IMR-90 (cell line): Measurements from ENCODE around the gene IGF2R. TPM values are rescaled to one million over a fixed set of nuclear protein-coding genes. Genes with fewer than 3 reads are reported as not detected.

Experiments
- ATAC-seq: fragments of 200-7000 bp; cut with Tn5 transposase; 2 replicates; pipeline ENCODE4 v1.9.1; 2020; ENCODE audit warnings: low read depth, mild to moderate bottlenecking, moderate library complexity
- BruUV-seq: library from RNA; stranded (reverse); fragments of 400-500 nt; replicated peaks from 2 replicates; lab custom pipeline; 2021; lab: Mats Ljungman, UMichigan
- CTCF ChIA-PET: fragments of 300-600 bp; formaldehyde crosslinking; extraction: SDS; loops from one replicate; lab custom pipeline; 2021; ENCODE audit warnings: antibody characterized with exemption; lab: Yijun Ruan, JAX
- POLR2A ChIA-PET: fragments of 300-600 bp; sonication (Branson Sonifier 250); formaldehyde crosslinking; loops from one replicate; lab custom pipeline; 2022; ENCODE audit warnings: antibody characterized with exemption; ENCODE audit not compliant: unreplicated experiment; lab: Charles Lee
- DNase-seq: peaks from one replicate; pipeline ENCODE4 v3.0.0; 2013
- H2AFZ ChIP-seq: replicated peaks from 2 replicates; pipeline ENCODE3; 2013; ENCODE audit warnings: low read length, mild to moderate bottlenecking; ENCODE audit not compliant: poor library complexity
- H2AK5ac ChIP-seq: 2 replicates; pipeline ENCODE4 v1.6.1; 2013; ENCODE audit warnings: low read depth, low read length, inconsistent platforms
- H2AK9ac ChIP-seq: replicated peaks from 2 replicates; pipeline ENCODE3; 2013; ENCODE audit warnings: mild to moderate bottlenecking, low read depth, low read length, moderate library complexity; ENCODE audit not compliant: poor library complexity
- H2BK120ac ChIP-seq: 2 replicates; pipeline ENCODE4 v1.6.1; 2013; ENCODE audit warnings: low read depth, low read length, inconsistent platforms
- H2BK15ac ChIP-seq: 3 replicates; pipeline ENCODE4 v1.6.1; 2013; ENCODE audit warnings: low read depth, low read length, inconsistent platforms
- H2BK20ac ChIP-seq: 2 replicates; pipeline ENCODE4 v1.6.1; 2013; ENCODE audit warnings: low read depth, mild to moderate bottlenecking, inconsistent platforms, low read length, moderate library complexity
- H2BK5ac ChIP-seq: 2 replicates; pipeline ENCODE4 v1.6.1; 2013; ENCODE audit warnings: mild to moderate bottlenecking, low read depth, low read length, inconsistent platforms; ENCODE audit not compliant: poor library complexity, severe bottlenecking
- H3K14ac ChIP-seq: replicated peaks from 2 replicates; pipeline ENCODE4 v1.6.1; 2013; ENCODE audit warnings: low read depth, low read length, inconsistent platforms
- H3K18ac ChIP-seq: 2 replicates; pipeline ENCODE4 v1.6.1; 2013; ENCODE audit warnings: low read depth, low read length, control low read depth
- H3K23ac ChIP-seq: 2 replicates; pipeline ENCODE4 v1.6.1; 2013; ENCODE audit warnings: low read depth, low read length, inconsistent platforms
- H3K27ac ChIP-seq: 2 replicates; pipeline ENCODE4 v1.5.1; 2013; ENCODE audit warnings: mild to moderate bottlenecking, control low read depth, low read length; ENCODE audit not compliant: insufficient read depth
- H3K27me3 ChIP-seq: 2 replicates; pipeline ENCODE4 v1.6.1; 2013; ENCODE audit warnings: low read length; ENCODE audit not compliant: control insufficient read depth, insufficient read depth
- H3K36me3 ChIP-seq: 2 replicates; pipeline ENCODE4 v1.6.1; 2013; ENCODE audit warnings: low read length, mixed read lengths; ENCODE audit not compliant: control insufficient read depth, insufficient read depth
- H3K4ac ChIP-seq: 2 replicates; pipeline ENCODE4 v1.6.1; 2013; ENCODE audit warnings: low read depth, low read length, inconsistent platforms
- H3K4me1 ChIP-seq: 2 replicates; pipeline ENCODE4 v1.6.1; 2013; ENCODE audit warnings: low read length, mixed read lengths; ENCODE audit not compliant: control insufficient read depth, insufficient read depth
- H3K4me2 ChIP-seq: 2 replicates; pipeline ENCODE4 v1.6.1; 2013; ENCODE audit warnings: low read depth, mild to moderate bottlenecking, control low read depth, low read length, moderate library complexity
- H3K4me3 ChIP-seq: 2 replicates; pipeline ENCODE4 v1.5.1; 2013; ENCODE audit warnings: low read depth, mild to moderate bottlenecking, control low read depth, low read length, moderate library complexity; ENCODE audit not compliant: insufficient read depth
- H3K56ac ChIP-seq: 2 replicates; pipeline ENCODE4 v1.6.1; 2013; ENCODE audit warnings: low read length, inconsistent platforms; ENCODE audit not compliant: insufficient read depth; ENCODE audit errors: extremely low read depth
- H3K79me1 ChIP-seq, 2 experiments: 2 replicates each; pipeline ENCODE4 v1.6.1; 2013; ENCODE audit warnings: low read length in 2 of 2, inconsistent platforms in 1 of 2, low read depth in 1 of 2
- H3K9ac ChIP-seq: 2 replicates; pipeline ENCODE4 v1.6.1; 2013; ENCODE audit warnings: low read depth, low read length, control low read depth
- H3K9me1 ChIP-seq: 2 replicates; pipeline ENCODE4 v1.6.1; 2013; ENCODE audit warnings: low read length, inconsistent platforms; ENCODE audit not compliant: insufficient read depth
- H3K9me3 ChIP-seq: 2 replicates; pipeline ENCODE4 v1.6.1; 2013; ENCODE audit warnings: low read length; ENCODE audit not compliant: control insufficient read depth, insufficient read depth
- H4K20me1 ChIP-seq: 2 replicates; pipeline ENCODE4 v1.6.1; 2013; ENCODE audit warnings: low read length, inconsistent platforms; ENCODE audit not compliant: insufficient read depth
- H4K5ac ChIP-seq: 2 replicates; pipeline ENCODE4 v1.6.1; 2013; ENCODE audit warnings: mild to moderate bottlenecking, low read depth, low read length, control low read depth
- H4K8ac ChIP-seq, 2 experiments: 2 replicates each; pipeline ENCODE4 v1.6.1; 2013; ENCODE audit warnings: low read depth in 2 of 2, low read length in 2 of 2, control low read depth in 1 of 2, inconsistent platforms in 1 of 2
- H4K91ac ChIP-seq: 2 replicates; pipeline ENCODE4 v1.6.1; 2013; ENCODE audit warnings: low read depth, low read length, inconsistent platforms; ENCODE audit not compliant: insufficient read depth
- CEBPB ChIP-seq: IDR thresholded peaks from 2 replicates; pipeline ENCODE4 v1.6.1; 2012; ENCODE audit warnings: low read depth, low read length, improper control_type of control experiment
- SMC3 ChIP-seq: fragments of 150-350 bp; IDR thresholded peaks from 2 replicates; pipeline ENCODE4 v1.6.1; 2016; ENCODE audit warnings: low read depth, mild to moderate bottlenecking, antibody characterized with exemption, low read length, moderate library complexity
- WGBS, 2 experiments: methylation state at CpG; one replicate each; pipeline versions ENCODE4 v1.1.5 to v1.1.7; 2013; ENCODE audit warnings: missing lambda C conversion rate in 2 of 2; ENCODE audit not compliant: insufficient read length in 1 of 2; ENCODE audit errors: extremely low coverage in 2 of 2; 5-methylcytosine and 5-hydroxymethylcytosine counted together
- dilution Hi-C: fragments of 300-500 bp; cut with HindIII; formaldehyde crosslinking; loops from one replicate; pipeline ENCODE4 v1.14.3; 2018; ENCODE audit warnings: low sequenced_read_pairs; ENCODE audit not compliant: unreplicated experiment
- in situ Hi-C: fragments of 300-500 bp; cut with MboI; formaldehyde crosslinking; loops from 3 replicates; pipeline ENCODE4 v1.14.3; 2019; ENCODE audit warnings: low sequenced_read_pairs, inconsistent platforms, mixed read lengths
- intact Hi-C: fragments of 100-400 bp; cut with micrococcal nuclease; formaldehyde crosslinking; loops from 2 replicates; pipeline ENCODE4 v1.10.0; 2022
- polyA plus RNA-seq, 3 experiments: library from polyadenylated mRNA; depleted of rRNA; stranded (reverse); fragments of >200 nt; gene quantifications; 2 replicates each; pipeline ENCODE4 v1.2.3, GENCODE V29; 2012; ENCODE audit warnings: low replicate concordance in 1 of 3
- total RNA-seq: library from RNA; depleted of rRNA; stranded (reverse); fragments of >200 nt; gene quantifications from 2 replicates; pipeline ENCODE4 v1.2.3, GENCODE V29; 2012

IGF2R gene
- total and polyA plus RNA-seq, 2 of the 4 experiments (the other 2 are of a cell fraction), result 33.2 to 41.4 TPM

DNA sequence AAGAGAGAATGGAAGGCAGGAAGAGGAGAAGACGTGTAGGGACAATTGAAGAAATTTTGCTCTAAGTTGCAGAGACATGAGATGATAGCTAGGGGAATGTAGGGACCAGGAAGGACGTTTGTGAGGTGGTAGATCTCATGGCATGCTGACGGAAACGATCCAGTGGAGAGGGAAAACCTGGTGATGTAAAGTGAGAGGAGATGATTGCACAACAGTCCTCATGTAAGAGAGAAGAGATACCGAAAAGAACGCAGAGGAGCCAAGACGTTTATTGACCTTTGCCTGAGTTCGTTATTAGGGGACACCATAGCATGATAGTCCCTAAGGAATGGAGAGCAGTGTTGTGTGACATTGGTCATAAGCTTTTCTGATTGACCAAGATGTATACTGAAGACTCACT, 55.3 kb downstream of the IGF2R start:
- no peak overlapping the region for H2BK15ac ChIP-seq
- BruUV-seq, result no TSS peak
- H4K5ac ChIP-seq, result no peak overlapping the region
- H3K27me3 ChIP-seq, result no peaks in the 10 kb centered on the region
- dilution Hi-C loops (no loop called here), in situ Hi-C loops (no loop called here), intact Hi-C loops (no loop called here)
- no peak for DNase-seq
- WGBS, 2 experiments, result 96% methylated on average over 4 of the region's 8 CpGs; no CpG with 5 or more reads in 1 of the 2 experiments
- POLR2A ChIA-PET, result no interaction called here
- peaks cover 29% of the 10 kb centered on the region for H3K36me3 ChIP-seq
- CTCF ChIA-PET, result no interaction called here
- H3K9me1 ChIP-seq, result peaks cover 13% of the 10 kb centered on the region; the same call in 1 of the 2 replicates
- no peak overlapping the region for H3K23ac ChIP-seq
- peak; percentile 66 for TF ChIP-seq CEBPB
- no peak for TF ChIP-seq SMC3
- H2BK20ac ChIP-seq, result no peak overlapping the region
- no peak for ATAC-seq
- H2AK5ac ChIP-seq, result no peak overlapping the region
- H3K4me3 ChIP-seq, result no peak overlapping the region
- no peak overlapping the region for H3K9ac ChIP-seq
- H4K91ac ChIP-seq, result no peak overlapping the region
- no peak overlapping the region for H2AK9ac ChIP-seq
- H3K56ac ChIP-seq, result no peak overlapping the region
- no peak overlapping the region for H4K8ac ChIP-seq
- no peaks in the 10 kb centered on the region for H3K4me1 ChIP-seq
- H3K4ac ChIP-seq, result no peak overlapping the region
- no peaks in the 10 kb centered on the region for H3K9me3 ChIP-seq
- H3K27ac ChIP-seq, result no peak overlapping the region
- no peak overlapping the region for H2AFZ ChIP-seq
- H2BK120ac ChIP-seq, result no peak overlapping the region
- H3K79me1 ChIP-seq, result peaks cover 17 to 25% of the 10 kb centered on the region in 2 experiments; a peak in 3 of 4 replicates
- H4K20me1 ChIP-seq, result peaks cover 4% of the 10 kb centered on the region; the same call in 1 of the 2 replicates
- H2BK5ac ChIP-seq, result no peak overlapping the region
- no peak overlapping the region for H3K4me2 ChIP-seq
- H3K14ac ChIP-seq, result no peak overlapping the region
- H3K18ac ChIP-seq, result no peak overlapping the region
